K562 (cell line): ENCODE measurements around the gene MAP3K7CL. TPM values are rescaled to one million over a fixed set of nuclear protein-coding genes. Genes with fewer than 3 reads are reported as not detected.

Source experiments
- ATAC-seq: fragments of 200-7000 bp; cut with Tn5 transposase; 3 replicates; pipeline ENCODE4 v1.9.1; 2020; ENCODE audit warnings: moderate library complexity
- BruUV-seq: library from RNA; stranded (reverse); fragments of 400-500 nt; replicated peaks from 2 replicates; lab custom pipeline; 2021; lab: Mats Ljungman, UMichigan
- CTCF ChIA-PET: fragments of 300-600 bp; formaldehyde crosslinking; extraction: SDS; loops from one replicate; lab custom pipeline; 2021; ENCODE audit warnings: low intra/inter-chr PET ratio; lab: Yijun Ruan, JAX
- POLR2A ChIA-PET: fragments of 300-600, 350-650 bp; sonication (Branson Sonifier 250); formaldehyde crosslinking; extraction: SDS; loops from one replicate; lab custom pipeline; 2021; ENCODE audit warnings: antibody characterized with exemption, inconsistent platforms; lab: Yijun Ruan, JAX
- DNase-seq, 4 experiments: peaks; one replicate each; pipeline versions ENCODE4 v3.0.0 to v3.0.0-alpha.2; 2011 to 2018; ENCODE audit warnings: low spot score in 3 of 4, mixed read lengths in 3 of 4; ENCODE audit errors: extremely low read depth in 1 of 4
- FAIRE-seq: peaks from 2 replicates; lab custom pipeline; 2011; peaks lifted over from hg19 to GRCh38; lab: Jason Lieb, UNC
- H2AFZ ChIP-seq: 2 replicates; pipeline ENCODE4 v1.6.0; 2011; ENCODE audit warnings: low read depth, low read length, control low read depth, inconsistent platforms
- H3K27ac ChIP-seq: fragments of 200-600 bp; 3 replicates; pipeline ENCODE4 v1.8.0; 2011; ENCODE audit warnings: low read depth, mild to moderate bottlenecking, control low read depth, inconsistent platforms, low read length, moderate library complexity, mixed read lengths; ENCODE audit errors: extremely low read depth
- H3K27me3 ChIP-seq, 2 experiments: fragments of 300-600 bp in 1 of 2; 2 replicates in 1 of 2; 3 replicates in 1 of 2; pipeline versions ENCODE4 v1.6.0 to v1.8.0; 2011; ENCODE audit warnings: inconsistent platforms in 2 of 2, low read length in 2 of 2, mild to moderate bottlenecking in 1 of 2, mixed read lengths in 1 of 2, moderate library complexity in 1 of 2; ENCODE audit not compliant: control insufficient read depth in 2 of 2, insufficient read depth in 2 of 2
- H3K36me3 ChIP-seq: fragments of 300-600 bp; 3 replicates; pipeline ENCODE4 v1.8.0; 2011; ENCODE audit warnings: mild to moderate bottlenecking, low read length, inconsistent platforms; ENCODE audit not compliant: control insufficient read depth, insufficient read depth
- H3K4me1 ChIP-seq, 2 experiments: fragments of 200-600 bp in 1 of 2; replicated peaks in 1 of 2; 2 replicates in 1 of 2; 3 replicates in 1 of 2; pipeline versions ENCODE4 v1.5.1 to v1.8.0; 2011; ENCODE audit warnings: inconsistent platforms in 2 of 2, low read length in 2 of 2, mild to moderate bottlenecking in 1 of 2, mixed read lengths in 1 of 2, moderate library complexity in 1 of 2; ENCODE audit not compliant: control insufficient read depth in 2 of 2, insufficient read depth in 2 of 2
- H3K4me2 ChIP-seq: 2 replicates; pipeline ENCODE4 v1.6.1; 2011; ENCODE audit warnings: low read length, control low read depth, inconsistent platforms, mixed read lengths; ENCODE audit not compliant: insufficient read depth
- H3K4me3 ChIP-seq: fragments of 200-600 bp; sonication (generic), shearing (Covaris generic); 2 replicates; pipeline ENCODE4 v1.5.1; 2016; ENCODE audit warnings: control low read depth, inconsistent platforms
- H3K79me2 ChIP-seq: fragments of 200-600 bp; 3 replicates; pipeline ENCODE4 v1.8.0; 2011; ENCODE audit warnings: low read length, inconsistent platforms; ENCODE audit not compliant: control insufficient read depth, insufficient read depth
- H3K9ac ChIP-seq, 2 experiments: 2 replicates each; pipeline versions ENCODE4 v1.6.0 to v1.6.1; 2011; ENCODE audit warnings: low read depth in 2 of 2, low read length in 2 of 2, control low read depth in 1 of 2, inconsistent platforms in 1 of 2, mild to moderate bottlenecking in 1 of 2, mixed read lengths in 1 of 2; ENCODE audit not compliant: insufficient read depth in 1 of 2
- H3K9me1 ChIP-seq: one replicate; pipeline ENCODE4 v1.6.0; 2011; ENCODE audit warnings: inconsistent platforms, mild to moderate bottlenecking, low read length, moderate library complexity; ENCODE audit not compliant: control insufficient read depth, insufficient read depth
- H3K9me3 ChIP-seq: replicated peaks from 2 replicates; pipeline ENCODE4 v1.5.1; 2011; ENCODE audit warnings: low read depth, low read length, inconsistent platforms; ENCODE audit not compliant: control insufficient read depth, insufficient read depth
- H4K20me1 ChIP-seq: replicated peaks from 2 replicates; pipeline ENCODE4 v1.6.1; 2011; ENCODE audit warnings: low read length, inconsistent platforms, mixed read lengths; ENCODE audit not compliant: control insufficient read depth, insufficient read depth
- ATF7 ChIP-seq: fragments of 450-650 bp; IDR thresholded peaks from 2 replicates; pipeline ENCODE4 v1.7.1; 2014; ENCODE audit warnings: mild to moderate bottlenecking, moderate library complexity
- CHAMP1 ChIP-seq: fragments of 450-650 bp; IDR thresholded peaks from 2 replicates; pipeline ENCODE4 v1.6.1; 2016; ENCODE audit warnings: mild to moderate bottlenecking
- EWSR1 ChIP-seq: fragments of 450-650 bp; IDR thresholded peaks from 2 replicates; pipeline ENCODE4 v1.6.1; 2018; ENCODE audit warnings: borderline replicate concordance, mild to moderate bottlenecking, low read depth, moderate library complexity; ENCODE audit not compliant: partially characterized antibody
- IRF9 ChIP-seq: fragments of 450-650 bp; IDR thresholded peaks from 2 replicates; pipeline ENCODE4 v1.6.1; 2016; ENCODE audit warnings: missing biosample characterization, missing genetic modification characterization
- KDM2B ChIP-seq: fragments of 250-450 bp; sonication (Bioruptor Pico); IDR thresholded peaks from 2 replicates; pipeline ENCODE4 v1.8.0; 2021; ENCODE audit warnings: mild to moderate bottlenecking, moderate library complexity
- NR2C1 ChIP-seq, 2 experiments: fragments of 450-650 bp; IDR thresholded peaks; 2 replicates each; pipeline ENCODE4 v1.6.1; 2017; ENCODE audit warnings: mild to moderate bottlenecking in 2 of 2, antibody characterized with exemption in 1 of 2, inconsistent platforms in 1 of 2, missing compliant biosample characterization in 1 of 2, missing genetic modification characterization in 1 of 2
- PHB2 ChIP-seq: fragments of 450-650 bp; IDR thresholded peaks from 2 replicates; pipeline ENCODE4 v1.6.1; 2017; ENCODE audit warnings: low read depth
- TRIM25 ChIP-seq: fragments of 450-650 bp; IDR thresholded peaks from 2 replicates; pipeline ENCODE4 v1.7.0; 2016; ENCODE audit warnings: borderline replicate concordance
- ZNF354B ChIP-seq: fragments of 250-450 bp; sonication (Bioruptor Pico); IDR thresholded peaks from 2 replicates; pipeline ENCODE4 v1.4.0; 2020
- ZNF449 ChIP-seq: fragments of 250-450 bp; sonication (Bioruptor Pico); IDR thresholded peaks from 2 replicates; pipeline ENCODE4 v1.8.0; 2022; ENCODE audit warnings: moderate library complexity, mild to moderate bottlenecking, inconsistent platforms
- ZNF655 ChIP-seq: fragments of 250-450 bp; sonication (Bioruptor Pico); IDR thresholded peaks from 2 replicates; pipeline ENCODE4 v1.5.0; 2021
- WGBS: fragments of 100-300 bp; shearing (Covaris generic); methylation state at CpG from one replicate; pipeline ENCODE4 v1.1.6; 2016; ENCODE audit warnings: low coverage, mixed read lengths; ENCODE audit not compliant: insufficient coverage; ENCODE audit errors: missing lambda C conversion rate; 5-methylcytosine and 5-hydroxymethylcytosine counted together
- in situ Hi-C: fragments of 300-500 bp; cut with MboI; formaldehyde crosslinking; loops from 4 replicates; pipeline ENCODE4 v1.15.0; 2018; ENCODE audit warnings: inconsistent platforms, mixed read lengths
- intact Hi-C: fragments of 100-400 bp; cut with micrococcal nuclease; formaldehyde crosslinking; loops from 2 replicates; pipeline ENCODE4 v1.14.2; 2022
- polyA plus RNA-seq, 8 experiments: library from polyadenylated mRNA; depleted of rRNA in 4 of 8; stranded (reverse) in 5 of 8; unstranded in 3 of 8; fragments of >200 nt; fragmentation: Nextera tagmentation in 2 of 8; fragmentation: Illumina TruSeq in 1 of 8; extraction: Ambion mirVana in 2 of 8; extraction: Trizol in 1 of 8; gene quantifications; 2 replicates each; pipeline versions ENCODE4 v1.2.1 to v1.2.3, GENCODE V29; 2011 to 2014; ENCODE audit warnings: inconsistent platforms in 1 of 8, missing spikeins in 1 of 8
- total RNA-seq, 7 experiments: library from RNA; depleted of rRNA in 6 of 7; stranded (reverse); fragments of >200 nt in 6 of 7; fragmentation: Illumina TruSeq in 2 of 7; extraction: Trizol in 2 of 7; gene quantifications; 2 replicates each; pipeline versions ENCODE4 v1.2.1 to v1.2.3, GENCODE V29; 2011 to 2021; ENCODE audit warnings: low replicate concordance in 1 of 7

The MAP3K7CL gene
- total and polyA plus RNA-seq, 9 of the 15 experiments (the other 6 are each of a cell fraction or from before 2014, with no cell fraction given): 0.13 to 0.15 (median 0.14) TPM; not detected in 6

GRCh38 chr21:29084372-29084771 lies 46.1 kb upstream of the MAP3K7CL start:
- DNase-seq: no peak
- Histone ChIP-seq H3K9me1 (no peaks in the 10 kb centered on the region), H3K27me3 (peaks cover 4 to 10% of the 10 kb centered on the region in 2 experiments; a peak in 4 of 5 replicates), H4K20me1 (no peaks in the 10 kb centered on the region), H3K9me3 (no peaks in the 10 kb centered on the region), H3K9ac (no peak overlapping the region), H3K36me3 (no peaks in the 10 kb centered on the region), H3K4me1 (peaks cover 0 to 3% of the 10 kb centered on the region in 2 experiments; a peak in 2 of 5 replicates), H3K79me2 (no peaks in the 10 kb centered on the region), H3K27ac (no peak overlapping the region), H3K4me3 (no peak overlapping the region), H3K4me2 (no peak overlapping the region), H2AFZ (no peak overlapping the region)
- BruUV-seq: no TSS peak
- ATAC-seq: no peak
- ChIA-PET CTCF (no interaction called here), POLR2A (no interaction called here)
- in situ Hi-C loops: no loop called here
- intact Hi-C loops: no loop called here
- WGBS: 0% methylated on average over 2 of the region's 2 CpGs
- no peak for FAIRE-seq
- TF ChIP-seq ATF7 (no peak), NR2C1 (IDR thresholded peaks at IDR 0.05) (no peak), NR2C1 (tag; IDR thresholded peaks at IDR 0.05) (no peak), ZNF449 (no peak), CHAMP1 (no peak), PHB2 (no peak), KDM2B (CRISPR knock-in tag) (no peak), IRF9 (tag) (no peak), EWSR1 (no peak), ZNF354B (CRISPR knock-in tag) (no peak), TRIM25 (no peak), ZNF655 (no peak)
